Gastroesophageal sphincter (tissue), 4 donors: ENCODE data around the gene GALNT10. TPM values are rescaled to one million over a fixed set of nuclear protein-coding genes. Genes with fewer than 3 reads are reported as not detected.

Experiments
- ATAC-seq: fragments of 150-250 bp; one replicate; pipeline ENCODE4 v1.9.1; 2016; ENCODE audit warnings: mild to moderate bottlenecking, moderate library complexity
- H3K27ac ChIP-seq, 4 donors: fragments of 200-600 bp; sonication (generic) in 3 of 4; 1 replicate in 3 of 4; 2 replicates in 1 of 4; pipeline ENCODE4 v1.5.1; 2016 to 2019
- H3K27me3 ChIP-seq: fragments of 200-600 bp; sonication (generic); one replicate; pipeline ENCODE4 v1.5.1; 2019
- H3K36me3 ChIP-seq, 2 donors: fragments of 200-600 bp; sonication (generic); one replicate each; pipeline ENCODE4 v1.5.1; 2019; ENCODE audit warnings: control low read depth in 1 of 2
- H3K4me1 ChIP-seq, 3 donors: fragments of 200-600 bp; sonication (generic); 1 replicate in 2 of 3; 2 replicates in 1 of 3; pipeline ENCODE4 v1.5.1; 2016 to 2019; ENCODE audit warnings: control low read depth in 2 of 3
- H3K4me3 ChIP-seq, 2 donors: fragments of 200-600 bp; sonication (generic); one replicate each; pipeline ENCODE4 v1.5.1; 2019; ENCODE audit warnings: mild to moderate bottlenecking in 1 of 2, moderate library complexity in 1 of 2
- H3K9me3 ChIP-seq, 3 donors: fragments of 200-600 bp; sonication (generic); one replicate each; pipeline ENCODE4 v1.5.1; 2017 to 2019; ENCODE audit warnings: control low read depth in 2 of 3
- EP300 ChIP-seq: sonication (generic); formaldehyde crosslinking; IDR thresholded peaks from one replicate; pipeline ENCODE4 v1.6.1; 2017; ENCODE audit warnings: antibody characterized with exemption, mild to moderate bottlenecking
- POLR2A ChIP-seq, 2 donors: fragments of 450-650 bp; IDR thresholded peaks; one replicate each; pipeline ENCODE4 v1.6.1; 2017; ENCODE audit warnings: antibody characterized with exemption in 2 of 2, mild to moderate bottlenecking in 2 of 2, moderate library complexity in 1 of 2
- POLR2AphosphoS5 ChIP-seq: sonication (generic); formaldehyde crosslinking; IDR thresholded peaks from one replicate; pipeline ENCODE4 v1.6.1; 2017; ENCODE audit warnings: antibody characterized with exemption
- WGBS, 2 donors: methylation state at CpG; one replicate each; pipeline ENCODE4 v1.1.5; 2018; ENCODE audit warnings: low coverage in 1 of 2; 5-methylcytosine and 5-hydroxymethylcytosine counted together
- total RNA-seq, 4 donors: library from RNA; depleted of rRNA; stranded (reverse); fragments of >200 nt; gene quantifications; one replicate each; pipeline ENCODE4 v1.1.0, GENCODE V29; 2016
- TF ChIP-seq, protein P1 (sequence below), 4 experiments: fragments of 200-600 bp in 2 of 4; fragments of 450-650 bp in 2 of 4; sonication (generic) in 1 of 4; IDR thresholded peaks; one replicate each; pipeline ENCODE4 v1.5.1; 2017 to 2019; ENCODE audit warnings: antibody characterized with exemption in 4 of 4, mild to moderate bottlenecking in 2 of 4, moderate library complexity in 2 of 4

GALNT10 gene
- total RNA-seq, 4 donors from 2014 or later, result 19.1 to 49.1 (median 34.0) TPM

DNA sequence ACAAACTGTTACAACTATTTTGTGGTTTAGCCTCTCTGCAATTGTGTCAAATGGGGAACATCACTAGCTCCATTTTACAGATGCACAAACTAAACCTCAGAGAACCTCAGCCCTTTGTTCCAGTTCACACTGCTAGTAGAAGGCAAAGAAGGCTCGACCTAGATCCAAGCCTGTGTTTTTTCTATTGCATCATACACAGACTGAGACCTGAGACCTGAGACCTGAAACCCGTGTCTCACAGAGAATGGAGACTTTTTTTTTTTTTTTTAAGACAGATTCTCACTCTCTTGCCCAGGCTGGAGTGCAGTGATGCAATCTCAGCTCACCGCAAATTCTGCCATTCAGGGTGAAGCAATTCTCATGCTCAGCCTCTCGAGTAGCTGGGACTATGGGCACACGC, 120.8 kb downstream of the GALNT10 start:
- no peak for TF ChIP-seq POLR2AphosphoS5
- no peak for TF ChIP-seq EP300
- TF ChIP-seq POLR2A (IDR thresholded peaks at IDR 0.05), result no peak
- TF ChIP-seq, protein P1, sequence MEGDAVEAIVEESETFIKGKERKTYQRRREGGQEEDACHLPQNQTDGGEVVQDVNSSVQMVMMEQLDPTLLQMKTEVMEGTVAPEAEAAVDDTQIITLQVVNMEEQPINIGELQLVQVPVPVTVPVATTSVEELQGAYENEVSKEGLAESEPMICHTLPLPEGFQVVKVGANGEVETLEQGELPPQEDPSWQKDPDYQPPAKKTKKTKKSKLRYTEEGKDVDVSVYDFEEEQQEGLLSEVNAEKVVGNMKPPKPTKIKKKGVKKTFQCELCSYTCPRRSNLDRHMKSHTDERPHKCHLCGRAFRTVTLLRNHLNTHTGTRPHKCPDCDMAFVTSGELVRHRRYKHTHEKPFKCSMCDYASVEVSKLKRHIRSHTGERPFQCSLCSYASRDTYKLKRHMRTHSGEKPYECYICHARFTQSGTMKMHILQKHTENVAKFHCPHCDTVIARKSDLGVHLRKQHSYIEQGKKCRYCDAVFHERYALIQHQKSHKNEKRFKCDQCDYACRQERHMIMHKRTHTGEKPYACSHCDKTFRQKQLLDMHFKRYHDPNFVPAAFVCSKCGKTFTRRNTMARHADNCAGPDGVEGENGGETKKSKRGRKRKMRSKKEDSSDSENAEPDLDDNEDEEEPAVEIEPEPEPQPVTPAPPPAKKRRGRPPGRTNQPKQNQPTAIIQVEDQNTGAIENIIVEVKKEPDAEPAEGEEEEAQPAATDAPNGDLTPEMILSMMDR (IDR thresholded peaks at IDR 0.05), result no peak
- Histone ChIP-seq H3K27ac (no peak overlapping the region), H3K9me3 (no peaks in the 10 kb centered on the region), H3K4me1 (no peaks in the 10 kb centered on the region), H3K36me3 (no peaks in the 10 kb centered on the region), H3K27me3 (no peaks in the 10 kb centered on the region), H3K4me3 (no peak overlapping the region)
- WGBS, 2 donors, result 91 to 95% methylated on average over 3 to 4 of the region's 5 CpGs
- ATAC-seq, result no peak

DNA sequence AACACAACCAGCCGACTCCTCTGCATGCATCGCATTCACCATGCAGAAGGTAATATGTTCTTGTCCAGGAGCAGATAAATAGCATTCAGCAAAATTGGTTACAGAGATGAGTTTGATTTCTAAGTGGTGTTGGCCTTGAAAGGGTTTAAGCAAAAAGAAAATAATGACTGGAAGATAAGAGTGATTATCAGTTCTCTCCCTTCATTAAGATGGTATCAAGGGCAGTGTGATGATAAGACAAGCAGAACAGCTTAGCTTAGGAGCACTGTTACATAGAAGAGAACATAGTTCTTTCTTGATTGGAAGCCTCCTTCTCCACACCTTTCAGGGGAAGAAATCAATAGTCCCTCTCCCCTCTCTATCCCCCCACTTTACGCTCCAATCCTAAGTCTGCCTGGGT, 121.5 kb downstream of the GALNT10 start:
- TF ChIP-seq, protein P1 (IDR thresholded peaks at IDR 0.05), result no peak
- TF ChIP-seq EP300, result no peak
- TF ChIP-seq POLR2A (IDR thresholded peaks at IDR 0.05), result no peak
- no peak for TF ChIP-seq POLR2AphosphoS5
- WGBS, 2 donors, result 100% methylated on average over 3 of the region's 3 CpGs
- ATAC-seq, result no peak

DNA sequence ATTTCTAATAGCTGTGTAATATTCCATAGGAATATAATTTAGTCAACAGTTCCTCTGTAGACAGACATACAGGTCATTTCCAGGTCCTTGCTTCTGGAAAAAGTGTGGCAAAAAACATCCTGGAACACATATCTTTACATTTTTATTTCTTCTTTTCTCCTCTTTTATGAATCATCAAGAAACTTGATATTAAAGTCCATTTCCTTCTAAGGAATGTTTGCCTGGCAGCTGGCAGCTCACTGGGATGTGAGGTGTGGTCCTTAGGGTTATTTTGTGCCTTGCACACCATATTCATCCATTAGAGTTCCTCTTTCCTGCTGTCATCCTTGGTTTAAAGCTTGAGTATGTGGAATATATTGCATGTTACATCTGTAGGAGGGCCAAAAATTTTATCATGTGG, 122.0 kb downstream of the GALNT10 start:
- Histone ChIP-seq H3K9me3 (no peaks in the 10 kb centered on the region), H3K27ac (no peak overlapping the region), H3K36me3 (no peaks in the 10 kb centered on the region), H3K27me3 (no peaks in the 10 kb centered on the region), H3K4me1 (no peaks in the 10 kb centered on the region), H3K4me3 (no peak overlapping the region)
- ATAC-seq, result no peak
- TF ChIP-seq POLR2A (IDR thresholded peaks at IDR 0.05) (no peak), EP300 (no peak)

More for the DNA sequence above, 121.5 kb downstream of the GALNT10 start:
- Histone ChIP-seq H3K4me3 (no peak overlapping the region), H3K36me3 (no peaks in the 10 kb centered on the region), H3K27ac (no peak overlapping the region), H3K4me1 (no peaks in the 10 kb centered on the region), H3K9me3 (no peaks in the 10 kb centered on the region), H3K27me3 (no peaks in the 10 kb centered on the region)

DNA sequence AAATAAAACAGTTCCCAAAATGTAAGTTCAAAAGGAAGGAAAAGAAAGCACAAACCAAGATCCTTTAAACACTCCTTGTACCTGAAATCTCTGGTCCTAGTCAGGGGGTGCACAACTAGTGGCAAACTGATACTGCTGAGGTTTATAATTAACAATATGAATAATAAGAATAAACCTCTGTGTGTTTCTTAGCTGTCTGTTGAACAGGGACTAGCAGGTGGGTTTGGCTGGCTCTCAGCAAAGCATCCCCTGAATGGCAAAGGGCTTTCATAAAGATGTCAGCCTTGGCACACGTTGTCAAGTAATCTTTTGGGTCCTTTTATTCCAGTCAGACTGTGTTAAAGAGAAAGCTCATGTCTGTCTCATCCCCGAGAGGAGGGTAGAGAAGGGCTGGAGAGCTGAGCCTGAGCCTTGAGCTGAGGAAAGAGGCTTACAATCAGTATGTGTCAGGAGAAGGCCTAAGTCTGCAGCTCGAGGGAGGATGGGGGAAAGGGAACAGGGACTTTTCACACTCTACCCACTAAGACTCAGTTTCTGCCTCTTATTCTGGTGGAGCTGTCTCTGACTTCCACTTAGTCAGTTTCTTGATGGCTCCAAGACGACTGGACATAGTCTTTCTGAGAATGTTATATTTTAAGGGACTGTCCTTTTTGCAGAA, 123.0 kb downstream of the GALNT10 start:
- no peak for ATAC-seq
- Histone ChIP-seq H3K4me1 (no peaks in the 10 kb centered on the region), H3K27me3 (no peaks in the 10 kb centered on the region), H3K4me3 (no peak overlapping the region), H3K27ac (no peak overlapping the region), H3K9me3 (no peaks in the 10 kb centered on the region), H3K36me3 (no peaks in the 10 kb centered on the region)
- TF ChIP-seq, protein P1 (IDR thresholded peaks at IDR 0.05), result no peak
- TF ChIP-seq POLR2AphosphoS5 (no peak), EP300 (no peak), POLR2A (IDR thresholded peaks at IDR 0.05) (no peak)
- WGBS, 2 donors, result 77 to 80% methylated on average over 4 of the region's 4 CpGs

DNA sequence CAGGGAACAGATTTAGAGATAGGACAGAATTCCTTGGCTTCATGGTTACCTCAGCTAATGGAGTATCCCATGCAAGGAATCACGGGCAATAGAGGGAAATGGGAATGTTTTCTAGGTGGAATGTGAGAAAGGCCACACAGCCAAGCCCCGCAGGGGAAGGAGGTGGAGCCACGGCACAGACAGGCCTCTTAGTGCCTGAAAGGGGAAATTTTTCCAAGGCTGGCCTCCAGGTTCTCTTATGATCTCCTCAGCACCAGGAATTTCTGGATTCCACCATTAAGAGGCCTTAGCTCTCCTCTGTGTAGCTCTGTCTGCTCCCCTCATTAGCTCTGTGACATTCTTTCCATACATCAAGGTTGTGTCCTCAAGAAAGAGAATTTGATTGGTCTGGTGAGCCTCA, 124.7 kb downstream of the GALNT10 start:
- Histone ChIP-seq H3K4me1 (peaks cover 0 to 2% (median 0%) of the 10 kb centered on the region in 3 donors), H3K27me3 (no peaks in the 10 kb centered on the region), H3K27ac (no peak overlapping the region), H3K4me3 (no peak overlapping the region), H3K36me3 (no peaks in the 10 kb centered on the region), H3K9me3 (no peaks in the 10 kb centered on the region)
- ATAC-seq, result no peak
- TF ChIP-seq, protein P1 (IDR thresholded peaks at IDR 0.05), result no peak
- TF ChIP-seq POLR2A (IDR thresholded peaks at IDR 0.05) (no peak), EP300 (no peak), POLR2AphosphoS5 (no peak)
- 88 to 100% methylated on average over 1 to 3 of the region's 3 CpGs for WGBS, 2 donors
